IMR-90 (cell line): ENCODE measurements around the gene SPTBN5. TPM values are rescaled to one million over a fixed set of nuclear protein-coding genes. Genes with fewer than 3 reads are reported as not detected.
A peak's percentile ranks its signal among the peaks of the same experiment; 100 is the strongest.

Experiments
- ATAC-seq: fragments of 200-7000 bp; cut with Tn5 transposase; 2 replicates; pipeline ENCODE4 v1.9.1; 2020; ENCODE audit warnings: low read depth, mild to moderate bottlenecking, moderate library complexity
- BruUV-seq: library from RNA; stranded (reverse); fragments of 400-500 nt; replicated peaks from 2 replicates; lab custom pipeline; 2021; lab: Mats Ljungman, UMichigan
- CTCF ChIA-PET: fragments of 300-600 bp; formaldehyde crosslinking; extraction: SDS; loops from one replicate; lab custom pipeline; 2021; ENCODE audit warnings: antibody characterized with exemption; lab: Yijun Ruan, JAX
- POLR2A ChIA-PET: fragments of 300-600 bp; sonication (Branson Sonifier 250); formaldehyde crosslinking; loops from one replicate; lab custom pipeline; 2022; ENCODE audit warnings: antibody characterized with exemption; ENCODE audit not compliant: unreplicated experiment; lab: Charles Lee
- DNase-seq: peaks from one replicate; pipeline ENCODE4 v3.0.0; 2013
- H2AFZ ChIP-seq: replicated peaks from 2 replicates; pipeline ENCODE3; 2013; ENCODE audit warnings: low read length, mild to moderate bottlenecking; ENCODE audit not compliant: poor library complexity
- H2AK5ac ChIP-seq: 2 replicates; pipeline ENCODE4 v1.6.1; 2013; ENCODE audit warnings: low read depth, low read length, inconsistent platforms
- H2AK9ac ChIP-seq: replicated peaks from 2 replicates; pipeline ENCODE3; 2013; ENCODE audit warnings: mild to moderate bottlenecking, low read depth, low read length, moderate library complexity; ENCODE audit not compliant: poor library complexity
- H2BK120ac ChIP-seq: 2 replicates; pipeline ENCODE4 v1.6.1; 2013; ENCODE audit warnings: low read depth, low read length, inconsistent platforms
- H2BK15ac ChIP-seq: 3 replicates; pipeline ENCODE4 v1.6.1; 2013; ENCODE audit warnings: low read depth, low read length, inconsistent platforms
- H2BK20ac ChIP-seq: 2 replicates; pipeline ENCODE4 v1.6.1; 2013; ENCODE audit warnings: low read depth, mild to moderate bottlenecking, inconsistent platforms, low read length, moderate library complexity
- H2BK5ac ChIP-seq: 2 replicates; pipeline ENCODE4 v1.6.1; 2013; ENCODE audit warnings: mild to moderate bottlenecking, low read depth, low read length, inconsistent platforms; ENCODE audit not compliant: poor library complexity, severe bottlenecking
- H3K14ac ChIP-seq: replicated peaks from 2 replicates; pipeline ENCODE4 v1.6.1; 2013; ENCODE audit warnings: low read depth, low read length, inconsistent platforms
- H3K18ac ChIP-seq: 2 replicates; pipeline ENCODE4 v1.6.1; 2013; ENCODE audit warnings: low read depth, low read length, control low read depth
- H3K23ac ChIP-seq: 2 replicates; pipeline ENCODE4 v1.6.1; 2013; ENCODE audit warnings: low read depth, low read length, inconsistent platforms
- H3K27ac ChIP-seq: 2 replicates; pipeline ENCODE4 v1.5.1; 2013; ENCODE audit warnings: mild to moderate bottlenecking, control low read depth, low read length; ENCODE audit not compliant: insufficient read depth
- H3K27me3 ChIP-seq: 2 replicates; pipeline ENCODE4 v1.6.1; 2013; ENCODE audit warnings: low read length; ENCODE audit not compliant: control insufficient read depth, insufficient read depth
- H3K36me3 ChIP-seq: 2 replicates; pipeline ENCODE4 v1.6.1; 2013; ENCODE audit warnings: low read length, mixed read lengths; ENCODE audit not compliant: control insufficient read depth, insufficient read depth
- H3K4ac ChIP-seq: 2 replicates; pipeline ENCODE4 v1.6.1; 2013; ENCODE audit warnings: low read depth, low read length, inconsistent platforms
- H3K4me1 ChIP-seq: 2 replicates; pipeline ENCODE4 v1.6.1; 2013; ENCODE audit warnings: low read length, mixed read lengths; ENCODE audit not compliant: control insufficient read depth, insufficient read depth
- H3K4me2 ChIP-seq: 2 replicates; pipeline ENCODE4 v1.6.1; 2013; ENCODE audit warnings: low read depth, mild to moderate bottlenecking, control low read depth, low read length, moderate library complexity
- H3K4me3 ChIP-seq: 2 replicates; pipeline ENCODE4 v1.5.1; 2013; ENCODE audit warnings: low read depth, mild to moderate bottlenecking, control low read depth, low read length, moderate library complexity; ENCODE audit not compliant: insufficient read depth
- H3K56ac ChIP-seq: 2 replicates; pipeline ENCODE4 v1.6.1; 2013; ENCODE audit warnings: low read length, inconsistent platforms; ENCODE audit not compliant: insufficient read depth; ENCODE audit errors: extremely low read depth
- H3K79me1 ChIP-seq, 2 experiments: 2 replicates each; pipeline ENCODE4 v1.6.1; 2013; ENCODE audit warnings: low read length in 2 of 2, inconsistent platforms in 1 of 2, low read depth in 1 of 2
- H3K9ac ChIP-seq: 2 replicates; pipeline ENCODE4 v1.6.1; 2013; ENCODE audit warnings: low read depth, low read length, control low read depth
- H3K9me1 ChIP-seq: 2 replicates; pipeline ENCODE4 v1.6.1; 2013; ENCODE audit warnings: low read length, inconsistent platforms; ENCODE audit not compliant: insufficient read depth
- H3K9me3 ChIP-seq: 2 replicates; pipeline ENCODE4 v1.6.1; 2013; ENCODE audit warnings: low read length; ENCODE audit not compliant: control insufficient read depth, insufficient read depth
- H4K20me1 ChIP-seq: 2 replicates; pipeline ENCODE4 v1.6.1; 2013; ENCODE audit warnings: low read length, inconsistent platforms; ENCODE audit not compliant: insufficient read depth
- H4K5ac ChIP-seq: 2 replicates; pipeline ENCODE4 v1.6.1; 2013; ENCODE audit warnings: mild to moderate bottlenecking, low read depth, low read length, control low read depth
- H4K8ac ChIP-seq, 2 experiments: 2 replicates each; pipeline ENCODE4 v1.6.1; 2013; ENCODE audit warnings: low read depth in 2 of 2, low read length in 2 of 2, control low read depth in 1 of 2, inconsistent platforms in 1 of 2
- H4K91ac ChIP-seq: 2 replicates; pipeline ENCODE4 v1.6.1; 2013; ENCODE audit warnings: low read depth, low read length, inconsistent platforms; ENCODE audit not compliant: insufficient read depth
- FOS ChIP-seq: fragments of 150-350 bp; IDR thresholded peaks from 2 replicates; pipeline ENCODE4 v1.6.1; 2016; ENCODE audit warnings: low read depth, low read length
- MAZ ChIP-seq: IDR thresholded peaks from 2 replicates; pipeline ENCODE4 v1.6.1; 2012; ENCODE audit warnings: low read depth, mild to moderate bottlenecking, low read length, improper control_type of control experiment, moderate library complexity, borderline replicate concordance
- WGBS, 2 experiments: methylation state at CpG; one replicate each; pipeline versions ENCODE4 v1.1.5 to v1.1.7; 2013; ENCODE audit warnings: missing lambda C conversion rate in 2 of 2; ENCODE audit not compliant: insufficient read length in 1 of 2; ENCODE audit errors: extremely low coverage in 2 of 2; 5-methylcytosine and 5-hydroxymethylcytosine counted together
- dilution Hi-C: fragments of 300-500 bp; cut with HindIII; formaldehyde crosslinking; loops from one replicate; pipeline ENCODE4 v1.14.3; 2018; ENCODE audit warnings: low sequenced_read_pairs; ENCODE audit not compliant: unreplicated experiment
- in situ Hi-C: fragments of 300-500 bp; cut with MboI; formaldehyde crosslinking; loops from 3 replicates; pipeline ENCODE4 v1.14.3; 2019; ENCODE audit warnings: low sequenced_read_pairs, inconsistent platforms, mixed read lengths
- intact Hi-C: fragments of 100-400 bp; cut with micrococcal nuclease; formaldehyde crosslinking; loops from 2 replicates; pipeline ENCODE4 v1.10.0; 2022
- polyA plus RNA-seq, 3 experiments: library from polyadenylated mRNA; depleted of rRNA; stranded (reverse); fragments of >200 nt; gene quantifications; 2 replicates each; pipeline ENCODE4 v1.2.3, GENCODE V29; 2012; ENCODE audit warnings: low replicate concordance in 1 of 3
- total RNA-seq: library from RNA; depleted of rRNA; stranded (reverse); fragments of >200 nt; gene quantifications from 2 replicates; pipeline ENCODE4 v1.2.3, GENCODE V29; 2012

SPTBN5 gene
- total and polyA plus RNA-seq, 2 of the 4 experiments (the other 2 are of a cell fraction): under 0.01 to 0.38 TPM

DNA sequence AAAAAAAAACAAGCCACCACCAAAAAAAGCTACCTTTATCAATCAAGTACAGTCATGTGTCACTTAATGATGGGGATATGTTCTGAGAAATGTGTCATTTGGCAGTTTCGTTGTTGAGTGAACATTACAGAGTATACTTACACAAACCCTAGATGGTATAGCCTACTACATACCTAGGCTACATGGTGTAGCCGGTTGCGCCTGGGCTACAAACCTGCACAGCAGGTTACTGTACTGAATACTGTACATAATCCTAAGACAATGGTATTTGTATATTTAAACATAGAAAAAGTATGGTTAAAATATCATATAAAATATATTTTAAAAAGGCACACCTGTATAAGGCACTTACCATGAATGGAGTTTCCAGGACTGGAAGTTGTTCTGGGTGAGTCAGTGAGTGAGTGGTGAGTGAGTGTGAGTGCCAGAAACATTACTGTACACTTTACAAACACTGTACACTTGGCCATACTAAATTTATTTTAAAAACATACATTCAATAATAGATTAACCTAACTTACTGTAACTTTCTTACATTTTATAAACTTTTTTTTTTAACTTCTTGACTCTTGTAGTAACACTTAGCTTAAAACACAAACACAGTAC, 91.9 kb downstream of the SPTBN5 start:
- Histone ChIP-seq H3K4me3 (no peak overlapping the region), H3K18ac (no peak overlapping the region), H2AK5ac (0 out of 2 replicates have a peak overlapping the region, but pooled peaks have one; percentile 56), H3K36me3 (peaks cover 12% of the 10 kb centered on the region), H2AK9ac (no peak overlapping the region), H3K9me1 (peaks cover 35% of the 10 kb centered on the region), H3K9ac (no peak overlapping the region), H2BK20ac (peak overlapping the region; percentile 27; the same call in 1 of the 2 replicates), H4K91ac (no peak overlapping the region), H4K20me1 (0 out of 2 replicates have a peak, but pooled peaks cover 3% of the 10 kb centered on the region), H3K79me1 (peaks cover 41 to 79% of the 10 kb centered on the region in 2 experiments), H3K14ac (no peak overlapping the region), H3K56ac (no peak overlapping the region), H2BK15ac (no peak overlapping the region), H3K27me3 (no peaks in the 10 kb centered on the region), H4K5ac (no peak overlapping the region), H3K23ac (no peak overlapping the region), H4K8ac (no peak overlapping the region), H2AFZ (no peak overlapping the region), H2BK5ac (no peak overlapping the region), H3K4ac (no peak overlapping the region), H3K4me2 (no peak overlapping the region), H3K27ac (no peak overlapping the region), H2BK120ac (no peak overlapping the region), H3K4me1 (peaks cover 7% of the 10 kb centered on the region), H3K9me3 (no peaks in the 10 kb centered on the region)
- in situ Hi-C loops: no loop called here
- intact Hi-C loops: no loop called here
- TF ChIP-seq FOS (0 out of 2 replicates have a peak, but pooled peaks have one; percentile 30), MAZ (no peak)
- dilution Hi-C loops: no loop called here
- CTCF ChIA-PET: interaction anchor here (0.8 to 1.9 kb wide), 4 partner anchors 8 to 29 kb away, joined by 4 to 6 read pairs (median 4); partner anchors contain the start of gene MAPKBP1
- BruUV-seq: no TSS peak
- DNase-seq (peak; percentile 77), ATAC-seq (peak; percentile 68)
- POLR2A ChIA-PET: interaction anchor here (0.6 kb wide), 1 partner anchor 240 kb away, joined by 4 read pairs; no protein-coding TSS in a partner anchor
- WGBS, 2 experiments: no CpG with 5 or more reads among the region's 3 CpGs
